PC-3 (cell line): ENCODE measurements around the gene DOK5.

ENCODE experiments used
- EZH2 ChIP-seq: fragments of 300-600 bp; sonication (generic); IDR thresholded peaks from one replicate; pipeline ENCODE4 v1.6.1; 2017; ENCODE audit warnings: antibody characterized with exemption, mild to moderate bottlenecking, low read length; ENCODE audit not compliant: unreplicated experiment
- TF ChIP-seq, protein P1 (sequence below): fragments of 300-600 bp; sonication (generic); conservative IDR thresholded peaks from 2 replicates; pipeline ENCODE4 v1.5.1; 2017; ENCODE audit warnings: antibody characterized with exemption, low read depth, mild to moderate bottlenecking, low read length

DNA sequence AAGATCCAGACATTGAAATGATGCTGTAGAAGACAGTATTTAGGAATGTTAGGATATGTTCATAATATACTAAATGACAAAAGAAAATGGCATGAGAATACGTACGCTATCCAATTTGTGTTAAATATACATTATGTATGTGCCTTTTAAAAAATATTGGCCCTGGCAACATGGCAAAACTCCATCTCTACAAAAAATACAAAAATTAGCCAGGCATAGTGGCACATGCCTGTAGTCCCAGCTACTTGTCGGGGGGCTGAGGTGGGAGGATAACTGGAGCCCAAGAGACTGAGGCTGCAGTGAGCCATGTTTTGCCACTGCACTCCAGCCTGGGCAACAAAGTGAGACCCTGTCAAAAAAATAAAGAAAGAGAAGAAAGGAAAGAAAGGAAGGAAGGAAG lies 155.7 kb downstream of the DOK5 start:
- TF ChIP-seq, protein P1, sequence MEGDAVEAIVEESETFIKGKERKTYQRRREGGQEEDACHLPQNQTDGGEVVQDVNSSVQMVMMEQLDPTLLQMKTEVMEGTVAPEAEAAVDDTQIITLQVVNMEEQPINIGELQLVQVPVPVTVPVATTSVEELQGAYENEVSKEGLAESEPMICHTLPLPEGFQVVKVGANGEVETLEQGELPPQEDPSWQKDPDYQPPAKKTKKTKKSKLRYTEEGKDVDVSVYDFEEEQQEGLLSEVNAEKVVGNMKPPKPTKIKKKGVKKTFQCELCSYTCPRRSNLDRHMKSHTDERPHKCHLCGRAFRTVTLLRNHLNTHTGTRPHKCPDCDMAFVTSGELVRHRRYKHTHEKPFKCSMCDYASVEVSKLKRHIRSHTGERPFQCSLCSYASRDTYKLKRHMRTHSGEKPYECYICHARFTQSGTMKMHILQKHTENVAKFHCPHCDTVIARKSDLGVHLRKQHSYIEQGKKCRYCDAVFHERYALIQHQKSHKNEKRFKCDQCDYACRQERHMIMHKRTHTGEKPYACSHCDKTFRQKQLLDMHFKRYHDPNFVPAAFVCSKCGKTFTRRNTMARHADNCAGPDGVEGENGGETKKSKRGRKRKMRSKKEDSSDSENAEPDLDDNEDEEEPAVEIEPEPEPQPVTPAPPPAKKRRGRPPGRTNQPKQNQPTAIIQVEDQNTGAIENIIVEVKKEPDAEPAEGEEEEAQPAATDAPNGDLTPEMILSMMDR = no peak
- no peak for TF ChIP-seq EZH2
